Thyroid gland (tissue), 4 donors: ENCODE data around the gene UTP15.

Source experiments
- POLR2A ChIP-seq, 2 donors: fragments of 450-650 bp; IDR thresholded peaks; one replicate each; pipeline ENCODE4 v1.6.1; 2017; ENCODE audit warnings: antibody characterized with exemption in 2 of 2, mild to moderate bottlenecking in 2 of 2, moderate library complexity in 1 of 2
- TF ChIP-seq, protein P1 (sequence below), 6 experiments: fragments of 200-600 bp in 3 of 6; fragments of 450-650 bp in 3 of 6; sonication (generic) in 3 of 6; IDR thresholded peaks; one replicate each; pipeline ENCODE4 v1.5.1; 2016 to 2019; ENCODE audit warnings: antibody characterized with exemption in 6 of 6, mild to moderate bottlenecking in 2 of 6, inconsistent platforms in 1 of 6, moderate library complexity in 1 of 6

DNA sequence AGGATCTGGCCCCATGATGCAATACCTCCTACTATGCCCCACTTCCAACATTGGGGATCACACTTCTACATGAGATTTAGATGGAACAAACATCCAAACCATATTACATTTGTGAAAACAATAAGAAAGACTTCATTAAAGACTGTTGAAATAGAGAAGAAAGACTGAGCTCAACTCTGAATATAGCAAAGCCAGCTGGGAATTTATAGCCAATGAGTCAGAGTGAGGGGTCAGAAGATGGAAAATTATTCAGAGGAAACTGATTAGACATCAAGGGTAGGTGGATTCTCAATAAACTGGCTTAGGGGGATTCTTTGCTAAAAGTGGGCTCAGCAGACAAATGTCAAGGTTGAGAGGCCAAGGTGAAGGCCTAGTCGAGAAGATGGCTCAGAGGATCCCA, 41.7 kb upstream of the UTP15 start:
- TF ChIP-seq, protein P1, sequence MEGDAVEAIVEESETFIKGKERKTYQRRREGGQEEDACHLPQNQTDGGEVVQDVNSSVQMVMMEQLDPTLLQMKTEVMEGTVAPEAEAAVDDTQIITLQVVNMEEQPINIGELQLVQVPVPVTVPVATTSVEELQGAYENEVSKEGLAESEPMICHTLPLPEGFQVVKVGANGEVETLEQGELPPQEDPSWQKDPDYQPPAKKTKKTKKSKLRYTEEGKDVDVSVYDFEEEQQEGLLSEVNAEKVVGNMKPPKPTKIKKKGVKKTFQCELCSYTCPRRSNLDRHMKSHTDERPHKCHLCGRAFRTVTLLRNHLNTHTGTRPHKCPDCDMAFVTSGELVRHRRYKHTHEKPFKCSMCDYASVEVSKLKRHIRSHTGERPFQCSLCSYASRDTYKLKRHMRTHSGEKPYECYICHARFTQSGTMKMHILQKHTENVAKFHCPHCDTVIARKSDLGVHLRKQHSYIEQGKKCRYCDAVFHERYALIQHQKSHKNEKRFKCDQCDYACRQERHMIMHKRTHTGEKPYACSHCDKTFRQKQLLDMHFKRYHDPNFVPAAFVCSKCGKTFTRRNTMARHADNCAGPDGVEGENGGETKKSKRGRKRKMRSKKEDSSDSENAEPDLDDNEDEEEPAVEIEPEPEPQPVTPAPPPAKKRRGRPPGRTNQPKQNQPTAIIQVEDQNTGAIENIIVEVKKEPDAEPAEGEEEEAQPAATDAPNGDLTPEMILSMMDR (IDR thresholded peaks at IDR 0.05): no peak
- no peak for TF ChIP-seq POLR2A (IDR thresholded peaks at IDR 0.05)
